ENCODE results near the gene CASTOR1. TPM values are rescaled to one million over a fixed set of nuclear protein-coding genes. Genes with fewer than 3 reads are reported as not detected.

The CASTOR1 gene
- total RNA-seq, 2 donors from 2014 or later = 6.2 to 7.4 TPM

DNA sequence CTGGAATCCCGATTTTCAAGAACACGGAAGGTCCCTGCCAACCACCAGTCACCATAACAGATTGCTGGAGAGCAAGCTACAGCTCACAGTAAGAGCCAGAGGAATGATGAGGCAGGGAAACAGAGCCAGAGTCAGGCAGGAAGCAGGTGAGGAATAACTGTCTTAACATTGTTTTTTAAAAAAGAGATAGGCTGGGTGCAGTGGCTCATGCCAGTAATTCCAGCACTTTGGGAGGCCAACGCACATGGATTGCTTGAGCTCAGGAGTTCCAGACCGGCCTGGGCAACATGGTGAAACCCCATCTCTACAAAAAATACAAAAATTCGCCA is 13.5 kb upstream of the CASTOR1 start:
- ATAC-seq (replicated peaks in 1 of 2) (no peak), DNase-seq (no peak)
- no peaks in the 10 kb centered on the region for H3K27me3 Mint-ChIP-seq (ENCODE audit: low read depth)
- H3K4me3 Mint-ChIP-seq = peak overlapping the region; percentile 5 to 62
- no peaks in the 10 kb centered on the region for H3K9me3 Mint-ChIP-seq
- peaks cover 86% of the 10 kb centered on the region for H3K4me1 Mint-ChIP-seq (ENCODE audit: low read depth)
- H3K36me3 Mint-ChIP-seq (ENCODE audit: insufficient read depth in 2 of 2) = peaks cover 8 to 12% of the 10 kb centered on the region in 2 donors
- H3K27ac Mint-ChIP-seq = peak overlapping the region; percentile 97

- no peak for DNase-seq
- H3K36me3 Mint-ChIP-seq (ENCODE audit: insufficient read depth in 2 of 2) = peaks cover 8 to 12% of the 10 kb centered on the region in 2 donors
- peak overlapping the region; percentile 5 to 62 for H3K4me3 Mint-ChIP-seq
- H3K27me3 Mint-ChIP-seq (ENCODE audit: low read depth) = no peaks in the 10 kb centered on the region
- no peaks in the 10 kb centered on the region for H3K9me3 Mint-ChIP-seq
- H3K27ac Mint-ChIP-seq = peak overlapping the region; percentile 97
- peaks cover 86% of the 10 kb centered on the region for H3K4me1 Mint-ChIP-seq (ENCODE audit: low read depth)
- ATAC-seq (replicated peaks in 1 of 2) = no peak
Observed at GRCh38 chr22:30301995-30302809, 12.9 kb upstream of the CASTOR1 start.

- no peak for ATAC-seq (replicated peaks in 1 of 2)
- H3K9me3 Mint-ChIP-seq = no peaks in the 10 kb centered on the region
- H3K4me1 Mint-ChIP-seq (ENCODE audit: low read depth) = peaks cover 74% of the 10 kb centered on the region
- no peak overlapping the region for H3K4me3 Mint-ChIP-seq
- peaks cover 8 to 15% of the 10 kb centered on the region in 2 donors for H3K36me3 Mint-ChIP-seq (ENCODE audit: insufficient read depth in 2 of 2)
- H3K27me3 Mint-ChIP-seq (ENCODE audit: low read depth) = no peaks in the 10 kb centered on the region
- DNase-seq = no peak
- H3K27ac Mint-ChIP-seq = no peak overlapping the region
Observed at GRCh38 chr22:30299322-30299721, 10.0 kb upstream of the CASTOR1 start.

DNA sequence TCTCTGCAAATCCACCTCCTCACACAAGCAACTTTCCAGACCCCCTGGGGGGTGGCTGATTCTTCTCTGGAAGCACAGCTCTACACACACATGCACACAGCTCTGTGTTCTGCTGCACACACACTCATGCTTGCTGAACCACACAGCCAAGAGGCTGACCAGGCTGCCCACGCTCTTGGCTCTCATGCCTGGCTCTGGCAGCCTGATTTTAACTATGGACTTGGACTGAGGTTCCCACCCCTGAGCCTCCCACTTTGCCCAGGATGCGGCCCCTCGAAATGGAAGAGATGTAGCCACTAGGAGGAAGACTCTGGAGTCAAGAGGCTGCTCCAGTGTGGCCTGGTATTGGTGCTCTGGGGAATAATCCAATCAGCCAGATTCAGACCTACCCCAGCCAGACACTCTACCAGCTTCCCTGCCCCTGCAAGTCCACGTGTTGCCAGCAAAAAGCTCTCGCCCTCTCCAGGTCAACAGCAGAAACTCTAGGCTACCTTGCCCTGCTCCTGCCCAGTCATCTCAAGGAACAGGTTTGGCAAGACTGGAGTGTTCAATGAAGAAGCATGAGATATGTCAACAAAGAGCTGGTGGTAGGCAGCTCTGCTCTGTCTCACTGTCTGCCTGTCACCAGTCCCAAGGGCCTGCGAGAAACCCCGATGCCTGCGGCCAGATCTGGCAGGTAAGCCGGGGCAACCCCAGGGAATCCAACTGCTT is 8.8 kb upstream of the CASTOR1 start:
- DNase-seq (no peak), ATAC-seq (replicated peaks in 1 of 2) (no peak)
- no peak overlapping the region for H3K4me3 Mint-ChIP-seq
- peaks cover 4 to 17% of the 10 kb centered on the region in 2 donors for H3K36me3 Mint-ChIP-seq (ENCODE audit: insufficient read depth in 2 of 2)
- peak overlapping the region; percentile 35 for H3K27ac Mint-ChIP-seq
- no peaks in the 10 kb centered on the region for H3K9me3 Mint-ChIP-seq
- peaks cover 62% of the 10 kb centered on the region for H3K4me1 Mint-ChIP-seq (ENCODE audit: low read depth)
- no peaks in the 10 kb centered on the region for H3K27me3 Mint-ChIP-seq (ENCODE audit: low read depth)

- ATAC-seq (replicated peaks in 1 of 2) (no peak), DNase-seq (no peak)
- Mint-ChIP-seq H3K4me1 (ENCODE audit: low read depth) (peaks cover 55% of the 10 kb centered on the region), H3K36me3 (ENCODE audit: insufficient read depth in 2 of 2) (peaks cover 0 to 18% of the 10 kb centered on the region in 2 donors), H3K27ac (peak overlapping the region; percentile 3), H3K27me3 (ENCODE audit: low read depth) (no peaks in the 10 kb centered on the region), H3K9me3 (no peaks in the 10 kb centered on the region), H3K4me3 (no peak overlapping the region)
Observed at GRCh38 chr22:30297276-30297990, 8.1 kb upstream of the CASTOR1 start.

DNA sequence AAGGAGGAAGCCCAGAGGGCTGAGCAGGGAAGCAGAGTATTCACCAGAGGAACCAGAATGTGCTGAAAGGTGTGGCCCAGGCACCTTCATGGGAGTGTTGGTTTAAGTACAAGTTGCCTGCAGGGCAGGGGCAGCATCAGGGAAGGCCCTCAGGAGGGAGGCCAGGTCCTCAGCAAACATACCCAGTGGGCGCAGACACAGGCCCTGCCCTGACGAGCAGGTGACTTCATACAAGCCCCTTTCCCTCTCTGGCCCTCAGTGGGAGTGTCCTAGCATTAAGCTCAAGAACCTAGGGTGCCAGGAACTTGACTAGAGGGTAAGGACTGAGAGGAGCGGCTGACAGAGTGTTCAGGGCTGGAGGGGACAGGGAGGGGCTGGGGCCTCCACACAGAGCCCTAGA is 7.5 kb upstream of the CASTOR1 start:
- no peak overlapping the region for H3K4me3 Mint-ChIP-seq
- DNase-seq (no peak), ATAC-seq (replicated peaks in 1 of 2) (no peak)
- peaks cover 49% of the 10 kb centered on the region for H3K4me1 Mint-ChIP-seq (ENCODE audit: low read depth)
- H3K36me3 Mint-ChIP-seq (ENCODE audit: insufficient read depth in 2 of 2) = peaks cover 0 to 18% of the 10 kb centered on the region in 2 donors
- H3K27ac Mint-ChIP-seq = peak overlapping the region; percentile 48
- no peaks in the 10 kb centered on the region for H3K27me3 Mint-ChIP-seq (ENCODE audit: low read depth)
- H3K9me3 Mint-ChIP-seq = no peaks in the 10 kb centered on the region

DNA sequence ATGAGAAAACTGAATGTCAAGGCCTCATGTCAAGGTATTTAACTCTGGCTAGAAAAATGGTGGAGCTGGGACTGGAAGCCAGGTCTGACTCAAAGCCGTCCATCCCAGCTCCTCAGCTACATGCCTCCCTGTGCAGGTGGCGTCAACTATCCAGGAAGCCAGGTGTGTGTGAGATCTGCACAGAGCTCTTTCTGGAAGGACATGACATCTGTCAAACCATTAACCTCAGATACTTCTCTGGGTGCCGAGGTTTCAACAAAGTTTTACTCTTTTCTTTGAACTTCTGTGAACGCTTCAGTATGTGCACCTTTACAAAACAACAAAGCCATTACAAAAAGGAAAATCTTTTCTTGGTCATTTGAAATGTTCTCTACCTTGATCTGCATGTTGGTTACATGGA is 7.0 kb upstream of the CASTOR1 start:
- Mint-ChIP-seq H3K4me1 (ENCODE audit: low read depth) (peaks cover 44% of the 10 kb centered on the region), H3K27me3 (ENCODE audit: low read depth) (no peaks in the 10 kb centered on the region), H3K9me3 (no peaks in the 10 kb centered on the region), H3K36me3 (ENCODE audit: insufficient read depth in 2 of 2) (peaks cover 0 to 16% of the 10 kb centered on the region in 2 donors), H3K27ac (peak overlapping the region; percentile 48), H3K4me3 (no peak overlapping the region)
- DNase-seq (no peak), ATAC-seq (replicated peaks in 1 of 2) (no peak)

DNA sequence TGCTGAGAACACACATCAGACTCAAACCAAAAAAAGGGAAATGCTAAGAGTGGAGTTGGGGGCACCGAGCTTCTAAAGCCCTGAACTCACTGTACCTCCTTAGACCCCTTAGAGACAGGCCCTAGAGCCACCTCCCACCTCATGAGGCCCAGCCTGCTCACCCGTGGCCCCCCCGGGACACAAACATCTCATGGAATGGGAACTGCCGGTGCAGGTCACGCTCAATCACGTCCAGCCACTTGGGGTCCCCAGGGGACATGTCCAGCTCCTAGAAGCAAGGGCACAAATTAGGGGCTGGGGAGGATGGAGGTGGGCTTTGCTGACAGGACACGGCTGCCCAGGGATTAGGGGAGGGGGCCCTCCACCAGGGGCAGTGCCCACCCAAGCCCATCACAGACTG is 6.3 kb upstream of the CASTOR1 start:
- peaks cover 0 to 15% of the 10 kb centered on the region in 2 donors for H3K36me3 Mint-ChIP-seq (ENCODE audit: insufficient read depth in 2 of 2)
- ATAC-seq (replicated peaks in 1 of 2) = no peak
- H3K27ac Mint-ChIP-seq = no peak overlapping the region
- peaks cover 38% of the 10 kb centered on the region for H3K4me1 Mint-ChIP-seq (ENCODE audit: low read depth)
- no peak overlapping the region for H3K4me3 Mint-ChIP-seq
- no peaks in the 10 kb centered on the region for H3K9me3 Mint-ChIP-seq
- DNase-seq = no peak
- H3K27me3 Mint-ChIP-seq (ENCODE audit: low read depth) = no peaks in the 10 kb centered on the region

- Mint-ChIP-seq H3K4me3 (no peak overlapping the region), H3K27me3 (ENCODE audit: low read depth) (no peaks in the 10 kb centered on the region), H3K4me1 (ENCODE audit: low read depth) (peaks cover 45% of the 10 kb centered on the region), H3K36me3 (ENCODE audit: insufficient read depth in 2 of 2) (peaks cover 0 to 15% of the 10 kb centered on the region in 2 donors), H3K9me3 (no peaks in the 10 kb centered on the region), H3K27ac (no peak overlapping the region)
- ATAC-seq (replicated peaks in 1 of 2) (no peak), DNase-seq (no peak)
Observed at GRCh38 chr22:30294830-30295229, 5.5 kb upstream of the CASTOR1 start.

DNA sequence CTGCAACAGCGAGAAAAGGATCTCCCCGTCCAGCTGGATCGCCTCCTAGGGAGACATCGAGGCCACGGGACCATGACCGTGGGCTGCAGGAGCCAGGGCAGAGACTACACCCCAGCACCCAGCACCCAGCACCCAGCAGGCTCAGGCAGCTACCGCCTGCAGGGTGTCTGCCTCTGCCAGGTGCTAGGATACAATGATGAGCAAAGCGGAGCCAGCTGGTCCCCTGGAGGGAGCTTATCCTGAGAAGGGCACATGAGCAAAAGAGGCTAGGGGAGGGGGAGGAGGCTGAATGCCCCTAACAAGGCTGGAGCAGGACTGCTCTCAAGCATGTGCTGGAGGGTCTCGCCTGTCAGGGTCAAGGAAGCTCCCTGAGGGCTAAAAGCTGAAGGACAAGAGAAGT is 4.8 kb upstream of the CASTOR1 start:
- DNase-seq (no peak), ATAC-seq (replicated peaks in 1 of 2) (no peak)
- no peaks in the 10 kb centered on the region for H3K27me3 Mint-ChIP-seq (ENCODE audit: low read depth)
- H3K4me1 Mint-ChIP-seq (ENCODE audit: low read depth) = peaks cover 45% of the 10 kb centered on the region
- H3K36me3 Mint-ChIP-seq (ENCODE audit: insufficient read depth in 2 of 2) = peaks cover 0 to 13% of the 10 kb centered on the region in 2 donors
- no peak overlapping the region for H3K27ac Mint-ChIP-seq
- no peak overlapping the region for H3K4me3 Mint-ChIP-seq
- H3K9me3 Mint-ChIP-seq = no peaks in the 10 kb centered on the region

DNA sequence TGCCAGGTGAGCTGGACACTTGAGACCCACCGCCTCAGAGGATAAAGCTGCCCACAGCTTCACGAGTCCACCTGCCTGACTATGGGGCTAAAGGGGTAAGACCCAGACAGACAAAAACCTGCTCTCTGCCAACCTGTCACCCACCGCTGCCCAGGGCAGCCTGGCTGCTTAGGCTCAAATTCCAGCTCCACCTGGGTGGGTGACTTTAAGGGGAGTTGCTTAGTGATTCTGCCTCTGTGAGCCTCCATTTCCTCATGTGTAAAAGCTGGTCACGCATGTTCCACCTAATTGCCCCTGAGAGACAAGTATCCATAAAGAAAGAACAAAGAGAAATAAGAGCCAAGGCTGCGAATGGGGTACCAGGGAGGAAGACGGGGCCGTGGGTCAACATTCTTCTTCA is 3.7 kb upstream of the CASTOR1 start:
- ATAC-seq (replicated peaks in 1 of 2) (no peak), DNase-seq (no peak)
- Mint-ChIP-seq H3K9me3 (no peaks in the 10 kb centered on the region), H3K4me3 (no peak overlapping the region), H3K4me1 (ENCODE audit: low read depth) (peaks cover 38% of the 10 kb centered on the region), H3K27me3 (ENCODE audit: low read depth) (no peaks in the 10 kb centered on the region), H3K27ac (no peak overlapping the region), H3K36me3 (ENCODE audit: insufficient read depth in 2 of 2) (peaks cover 0 to 10% of the 10 kb centered on the region in 2 donors)

- no peaks in the 10 kb centered on the region for H3K27me3 Mint-ChIP-seq (ENCODE audit: low read depth)
- ATAC-seq (replicated peaks in 1 of 2) = no peak
- peaks cover 0 to 10% of the 10 kb centered on the region in 2 donors for H3K36me3 Mint-ChIP-seq (ENCODE audit: insufficient read depth in 2 of 2)
- no peak for DNase-seq
- H3K4me3 Mint-ChIP-seq = no peak overlapping the region
- H3K27ac Mint-ChIP-seq = no peak overlapping the region
- no peaks in the 10 kb centered on the region for H3K9me3 Mint-ChIP-seq
- peaks cover 38% of the 10 kb centered on the region for H3K4me1 Mint-ChIP-seq (ENCODE audit: low read depth)
Observed at GRCh38 chr22:30292069-30292970, 3.0 kb upstream of the CASTOR1 start.

Measured in activated T-cell treated with anti-CD3 and anti-CD28 coated beads, Interleukin-2, amount 50 U/mL, for 72 hours (primary cell).